GM21423 (cell line): ENCODE data around the gene TOMM70.
"Not testable (repeated sequence)": the region's sequence is repeated elsewhere in the genome, so short reads cannot be mapped to it uniquely, and the experiment has no call there.

ENCODE experiments used
- ATAC-seq: cut with Tn5 transposase; IDR thresholded peaks from one replicate; pipeline ENCODE4 v1.9.1; 2021; ENCODE audit warnings: mild to moderate bottlenecking, moderate library complexity; ENCODE audit not compliant: unreplicated experiment

Gene TOMM70

DNA sequence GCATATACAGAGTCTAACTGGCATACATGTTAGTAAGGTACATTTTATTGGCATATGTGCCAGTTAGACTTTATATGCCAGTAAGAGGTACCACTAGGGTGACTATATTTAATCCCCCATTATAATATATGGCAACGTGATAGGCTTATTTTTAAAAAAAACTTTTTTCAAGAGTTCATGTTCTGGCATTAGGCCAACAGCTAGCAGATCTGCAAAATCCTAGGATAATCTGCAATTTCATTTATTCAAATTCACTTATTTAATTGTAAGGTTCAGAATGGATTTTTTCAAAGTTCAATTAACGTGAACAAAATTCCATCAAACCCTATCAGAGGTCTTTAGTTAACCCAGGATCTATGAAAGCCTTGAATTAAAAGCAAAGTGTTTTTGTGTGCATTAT lies 34.5 kb downstream of the TOMM70 start:
- ATAC-seq, result no peak

GRCh38 chr3:100364421-100364820 lies 36.5 kb downstream of the TOMM70 start:
- no peak for ATAC-seq

- no peak for ATAC-seq
Measured at GRCh38 chr3:100361897-100362296, 39.0 kb downstream of the TOMM70 start.

DNA sequence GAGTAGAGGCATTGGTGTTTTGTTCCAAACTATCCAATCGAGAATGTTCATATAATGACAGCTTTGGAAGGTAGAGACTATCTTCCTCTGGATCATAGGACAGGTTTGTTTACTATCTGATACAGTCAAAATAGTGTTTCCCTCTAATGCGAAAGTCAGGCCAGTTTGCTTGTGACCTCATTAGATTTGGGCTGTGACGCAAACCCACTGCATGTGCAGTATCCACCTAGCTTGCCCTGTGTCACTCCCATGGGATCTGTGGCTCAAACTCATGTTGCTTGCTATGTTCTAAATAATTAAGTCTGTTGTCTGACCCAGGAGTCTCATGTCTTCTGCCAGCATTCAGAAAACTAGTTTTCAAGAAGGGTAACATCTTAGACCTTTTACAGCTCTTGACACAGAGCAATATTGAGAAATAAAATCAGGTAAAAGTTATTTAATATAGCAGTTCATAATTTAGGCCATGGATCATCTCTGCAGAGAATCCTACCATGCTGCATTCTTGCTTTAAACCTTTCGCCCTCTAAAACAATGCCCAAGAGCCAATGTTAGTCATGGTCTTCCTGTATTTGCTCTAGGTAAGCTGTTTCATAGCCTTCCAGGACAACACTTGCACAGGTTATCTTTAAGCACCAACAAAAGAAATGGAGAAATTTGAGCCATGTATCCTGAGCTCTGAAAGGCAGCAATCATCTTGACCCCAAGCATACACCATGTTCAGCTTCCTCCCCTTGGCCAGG lies 40.0 kb downstream of the TOMM70 start:
- ATAC-seq, result no peak

DNA sequence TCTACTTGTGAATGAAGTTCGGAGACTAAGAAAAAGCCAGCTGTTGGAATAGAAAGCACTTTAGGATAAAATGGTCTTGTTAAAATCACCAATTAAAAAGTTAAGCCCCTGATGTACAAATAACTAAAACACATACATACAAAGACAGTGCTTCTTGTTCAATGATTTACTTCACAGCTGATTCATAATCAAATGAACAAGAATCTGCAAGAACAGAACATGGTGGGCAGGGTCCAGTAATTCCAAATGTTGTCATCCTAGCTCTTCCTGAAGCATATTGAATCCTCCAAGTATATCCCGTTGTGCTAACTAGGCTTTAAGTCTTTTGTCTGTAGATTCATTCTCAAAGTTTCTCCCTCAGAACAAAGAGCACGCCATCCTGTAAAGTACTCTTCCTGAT lies 41.9 kb downstream of the TOMM70 start:
- ATAC-seq, result no peak

GRCh38 chr3:100358413-100358812 lies 42.5 kb downstream of the TOMM70 start:
- no peak for ATAC-seq

DNA sequence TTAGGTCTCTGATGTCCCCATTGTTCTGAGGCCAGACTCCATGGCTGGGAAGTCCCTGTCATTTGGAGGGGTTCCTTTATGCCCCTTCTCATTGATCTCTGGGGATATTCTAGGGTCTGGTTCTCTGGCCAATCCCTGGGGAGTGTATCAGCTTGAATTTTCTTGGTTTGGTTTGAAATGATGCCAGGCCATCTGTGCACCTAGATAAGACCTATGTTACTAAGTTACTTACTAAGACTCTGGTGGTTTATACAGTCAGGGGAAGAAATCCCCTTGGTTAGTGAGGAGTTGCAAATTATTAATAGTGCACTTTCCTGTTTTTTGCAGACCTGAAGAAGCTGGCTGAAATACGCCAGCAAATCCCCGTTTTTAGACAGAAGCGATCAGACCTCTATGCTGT lies 46.0 kb downstream of the TOMM70 start:
- ATAC-seq, result peak; percentile 70

DNA sequence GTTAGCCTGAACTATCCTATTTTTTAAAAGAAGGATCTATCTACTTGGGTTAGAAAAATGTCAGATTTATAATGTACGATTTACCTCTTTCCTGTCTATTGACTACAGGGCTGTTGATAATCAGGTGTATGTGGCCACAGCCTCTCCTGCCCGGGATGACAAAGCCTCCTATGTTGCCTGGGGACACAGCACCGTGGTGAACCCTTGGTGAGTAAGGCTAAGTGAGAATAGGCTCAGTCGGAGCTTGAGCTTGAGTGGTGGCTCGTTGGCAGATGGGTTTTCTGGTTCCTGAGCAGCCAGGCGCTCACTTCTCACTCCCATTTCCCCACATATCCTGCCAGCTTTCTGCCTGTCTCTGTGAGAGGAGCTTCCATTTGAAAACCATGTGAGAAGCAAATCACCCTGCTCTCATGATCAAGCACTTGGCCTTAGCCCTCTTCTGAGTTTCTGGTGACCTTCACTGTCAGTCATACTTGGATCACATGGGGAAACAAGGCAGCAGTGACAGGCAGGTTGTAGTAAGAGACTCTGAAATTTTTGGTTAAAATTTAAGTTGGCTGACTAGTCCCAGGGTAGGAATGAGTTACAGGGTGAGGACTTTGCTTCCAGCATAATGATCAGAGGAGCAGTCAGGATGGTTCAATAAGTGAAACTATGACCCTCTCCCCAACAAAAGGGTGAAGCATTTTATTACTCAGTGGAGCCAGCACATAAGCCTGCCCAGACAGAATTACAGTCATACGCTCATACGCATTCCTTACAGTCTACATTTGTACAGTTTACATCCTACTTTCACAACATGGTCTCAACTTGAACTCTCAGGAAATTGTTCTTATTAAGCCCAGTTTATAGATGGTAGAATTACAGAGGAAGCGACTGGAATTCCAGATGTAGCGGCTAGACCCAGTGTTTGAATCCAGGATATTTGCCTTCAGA lies 48.3 kb downstream of the TOMM70 start:
- no peak for ATAC-seq

DNA sequence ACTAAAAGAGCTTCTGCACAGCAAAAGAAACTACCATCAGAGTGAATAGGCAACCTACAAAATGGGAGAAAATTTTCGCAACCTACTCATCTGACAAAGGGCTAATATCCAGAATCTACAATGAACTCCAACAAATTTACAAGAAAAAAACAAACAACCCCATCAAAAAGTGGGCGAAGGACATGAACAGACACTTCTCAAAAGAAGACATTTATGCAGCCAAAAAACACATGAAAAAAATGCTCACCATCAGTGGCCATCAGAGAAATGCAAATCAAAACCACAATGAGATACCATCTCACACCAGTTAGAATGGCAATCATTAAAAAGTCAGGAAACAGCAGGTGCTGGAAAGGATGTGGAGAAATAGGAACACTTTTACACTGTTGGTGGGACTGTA lies 49.1 kb downstream of the TOMM70 start:
- not testable (repeated sequence) for ATAC-seq

DNA sequence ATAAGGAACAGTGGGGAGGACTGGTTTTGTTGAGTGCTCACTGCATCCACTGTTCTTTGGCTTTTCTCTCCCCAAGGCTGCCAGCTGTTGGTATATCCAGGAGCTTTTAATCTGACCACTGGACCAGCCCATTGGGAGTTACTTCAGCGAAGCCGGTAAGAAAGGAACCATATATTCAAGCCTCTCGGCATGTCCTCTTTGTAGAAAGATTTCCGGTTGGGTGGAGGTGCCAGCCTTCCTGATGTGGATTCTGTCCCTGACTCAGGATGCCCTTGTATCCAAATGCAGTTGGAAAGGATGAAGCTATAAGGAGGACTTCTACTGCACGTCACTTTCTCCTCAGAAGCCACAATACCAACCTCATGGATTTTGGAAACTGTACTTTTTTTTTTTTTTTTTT lies 52.2 kb downstream of the TOMM70 start:
- ATAC-seq, result no peak

GRCh38 chr3:100340527-100340926 lies 60.4 kb downstream of the TOMM70 start:
- ATAC-seq, result no peak

DNA sequence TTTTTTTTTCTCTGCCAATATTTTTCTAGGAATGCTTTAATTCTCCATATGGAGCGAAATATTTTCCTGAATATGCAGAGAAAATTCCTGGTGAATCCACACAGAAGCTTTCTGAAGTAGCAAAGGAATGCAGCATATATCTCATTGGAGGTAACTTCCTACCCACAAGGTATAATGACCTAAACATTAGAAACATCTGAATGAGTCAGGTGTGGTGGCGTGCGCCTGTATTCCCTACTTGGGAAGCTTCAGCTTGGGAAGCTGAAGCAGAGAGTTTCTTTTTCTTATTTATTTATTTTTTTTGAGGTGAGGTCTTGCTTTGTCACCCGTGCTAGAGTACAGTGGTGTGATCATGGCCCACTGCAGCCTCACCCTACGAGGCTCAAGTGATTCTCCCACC lies 61.1 kb downstream of the TOMM70 start:
- no peak for ATAC-seq

DNA sequence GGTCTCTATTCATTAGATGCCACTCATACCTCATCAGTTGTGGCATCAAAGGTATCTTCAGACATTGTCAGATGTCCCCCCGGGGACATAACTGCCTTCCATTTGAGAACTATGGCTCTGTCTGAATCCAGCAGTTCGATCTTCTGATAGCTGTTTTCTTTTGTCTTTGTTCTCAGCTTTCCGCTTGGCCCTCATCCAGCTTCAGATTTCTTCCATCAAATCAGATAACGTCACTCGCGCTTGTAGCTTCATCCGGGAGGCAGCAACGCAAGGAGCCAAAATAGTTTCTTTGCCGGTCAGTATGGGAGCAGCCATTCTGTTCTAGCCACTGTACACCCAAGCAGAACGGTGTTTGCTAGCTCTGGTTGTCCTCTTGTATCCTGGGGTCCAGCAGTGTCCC lies 62.0 kb downstream of the TOMM70 start:
- no peak for ATAC-seq

- not testable (repeated sequence) for ATAC-seq
Measured at GRCh38 chr3:100336229-100336628, 64.7 kb downstream of the TOMM70 start.

DNA sequence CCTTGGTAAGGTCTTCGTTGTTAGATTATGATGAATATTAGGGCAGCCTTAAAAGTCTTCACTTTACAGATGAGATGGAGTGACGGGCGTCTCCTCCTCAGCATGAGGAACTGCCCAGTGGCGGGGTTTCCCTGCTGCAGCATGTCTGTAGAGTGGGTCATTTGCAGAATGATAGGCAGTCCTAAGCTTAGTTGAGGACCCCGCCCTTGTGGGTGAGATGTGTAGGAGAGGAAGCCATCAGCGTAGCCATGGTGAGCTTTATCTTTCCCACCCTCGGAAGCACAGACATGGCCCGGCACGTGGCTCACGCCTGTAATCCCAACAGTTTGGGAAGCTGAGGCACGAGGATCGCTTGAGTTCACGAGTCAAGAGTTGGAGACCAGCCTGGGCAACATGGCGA lies 65.5 kb downstream of the TOMM70 start:
- ATAC-seq, result peak; percentile 41

DNA sequence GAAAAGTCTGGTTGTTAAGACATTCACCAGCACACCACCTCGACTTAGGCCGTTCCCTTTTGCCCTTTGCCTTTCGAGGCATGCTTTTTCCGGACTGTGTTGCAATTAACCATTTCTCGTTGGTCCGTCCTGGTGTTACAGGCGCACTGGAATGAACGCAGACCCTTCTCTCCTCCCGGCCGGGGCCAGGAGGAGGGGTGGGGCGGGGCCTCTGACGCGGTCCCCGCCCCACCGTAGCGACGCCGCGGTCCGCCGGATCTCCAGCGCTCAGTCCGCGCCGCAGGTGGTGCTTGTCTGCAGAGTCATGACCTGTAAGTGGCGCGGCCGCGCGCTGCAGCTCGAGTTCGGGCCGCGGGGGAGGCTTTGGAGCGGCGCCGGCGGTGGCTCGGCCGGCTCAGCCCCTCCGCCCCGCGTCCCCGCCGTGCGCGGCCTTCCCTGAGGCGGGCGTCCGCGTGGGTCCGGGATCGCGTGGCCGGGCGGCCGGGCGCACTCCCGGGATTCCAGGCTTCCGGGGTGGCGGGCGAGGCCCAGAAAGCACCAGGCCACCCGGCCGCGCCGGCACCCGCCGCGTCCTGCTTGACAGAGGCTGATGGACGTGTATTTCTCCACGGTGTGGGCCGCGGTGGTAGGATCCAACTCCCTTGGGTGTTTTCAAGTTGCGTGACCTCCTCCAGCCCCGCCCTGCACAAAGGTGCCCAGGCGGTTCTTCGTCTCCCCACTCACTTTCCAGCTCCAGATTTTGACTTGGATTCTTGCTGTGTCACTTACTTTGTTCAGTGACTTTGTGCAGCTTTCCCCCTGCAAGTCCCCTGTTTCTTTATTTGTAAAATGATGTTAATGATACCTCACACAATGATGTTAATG lies 66.2 kb downstream of the TOMM70 start, which contains the start of gene NIT2:
NIT2 (plus strand) TSS at position 270 of the 864 bp plus-strand sequence; CDS start at position 305, 35 bp downstream.
- ATAC-seq, result peak; percentile 94

- ATAC-seq, result peak; percentile 22
Measured at GRCh38 chr3:100333970-100334487, 66.9 kb downstream of the TOMM70 start.

GRCh38 chr3:100333051-100333450 lies 67.8 kb downstream of the TOMM70 start:
- no peak for ATAC-seq

DNA sequence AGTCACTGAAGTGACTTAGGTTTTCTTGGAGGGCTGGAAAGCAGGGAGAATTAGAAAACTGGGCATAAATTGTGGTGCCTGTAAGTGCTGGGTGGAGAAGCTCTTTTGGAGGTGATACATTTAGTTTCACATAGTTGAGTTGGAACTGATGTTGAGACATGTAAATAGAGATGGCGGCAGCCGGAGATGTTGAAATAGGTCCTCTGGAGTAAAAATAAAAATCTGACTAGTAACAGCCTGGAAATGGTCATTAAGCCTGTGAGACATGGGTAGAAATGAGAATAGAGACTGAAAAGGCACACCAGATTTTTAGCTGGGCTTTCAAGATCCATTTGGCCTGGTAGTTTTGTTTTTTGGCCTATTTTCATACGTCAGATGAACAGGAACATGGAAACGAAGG lies 69.2 kb downstream of the TOMM70 start:
- ATAC-seq, result no peak

- ATAC-seq, result no peak
Measured at GRCh38 chr3:100330651-100331050, 70.2 kb downstream of the TOMM70 start.
